GM19455 (cell line): Measurements from ENCODE around the gene TBC1D2B.
A peak's percentile ranks its signal among the peaks of the same experiment; 100 is the strongest.

Experiments
- ATAC-seq: cut with Tn5 transposase; IDR thresholded peaks from one replicate; pipeline ENCODE4 v1.9.1; 2021; ENCODE audit not compliant: unreplicated experiment

The TBC1D2B gene

DNA sequence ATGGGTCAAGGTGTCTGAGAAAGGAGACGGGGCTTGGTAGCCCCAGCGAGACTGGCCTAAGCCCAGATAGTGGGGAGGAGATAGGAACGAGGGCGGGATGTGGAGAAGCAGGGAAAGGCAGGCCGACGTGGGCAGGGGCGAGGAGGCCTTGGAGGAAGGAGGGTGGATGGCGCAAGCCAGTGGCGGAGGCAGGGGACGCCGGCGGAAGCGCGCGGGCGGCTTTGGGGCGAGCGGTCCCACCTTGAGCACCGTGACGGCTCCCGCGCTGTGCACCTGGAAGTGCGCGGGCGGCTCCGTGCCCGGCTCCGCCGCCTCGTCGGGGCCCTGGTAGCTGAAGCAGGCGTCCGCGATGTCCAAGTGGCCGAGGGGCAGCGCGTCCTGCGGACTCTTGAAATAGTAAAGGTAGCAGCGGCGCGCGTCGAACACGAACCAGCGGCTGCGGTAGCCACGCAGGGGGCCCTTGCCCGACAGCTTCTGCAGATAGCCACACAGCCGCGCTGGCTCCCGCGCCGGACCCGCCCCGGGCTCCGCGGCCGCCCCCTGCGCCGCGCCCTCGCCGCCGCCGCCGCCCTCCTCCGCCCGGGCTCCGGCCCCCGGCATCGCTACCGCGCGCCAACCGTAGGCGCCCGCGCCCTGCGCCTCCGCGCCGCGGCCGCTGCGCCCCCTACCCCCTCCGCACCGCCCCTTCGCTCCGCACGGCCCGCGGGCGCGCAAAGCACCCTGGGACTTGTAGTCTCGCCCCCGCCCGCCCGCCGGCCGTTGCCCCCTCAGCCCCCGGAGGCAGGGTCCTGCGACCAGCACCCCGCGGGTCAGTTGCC lies at the start of gene TBC1D2B:
TBC1D2B (minus strand) TSS at position 659 of the 818 bp plus-strand sequence; CDS start at position 600, 59 bp downstream.
- peak; percentile 76 for ATAC-seq

DNA sequence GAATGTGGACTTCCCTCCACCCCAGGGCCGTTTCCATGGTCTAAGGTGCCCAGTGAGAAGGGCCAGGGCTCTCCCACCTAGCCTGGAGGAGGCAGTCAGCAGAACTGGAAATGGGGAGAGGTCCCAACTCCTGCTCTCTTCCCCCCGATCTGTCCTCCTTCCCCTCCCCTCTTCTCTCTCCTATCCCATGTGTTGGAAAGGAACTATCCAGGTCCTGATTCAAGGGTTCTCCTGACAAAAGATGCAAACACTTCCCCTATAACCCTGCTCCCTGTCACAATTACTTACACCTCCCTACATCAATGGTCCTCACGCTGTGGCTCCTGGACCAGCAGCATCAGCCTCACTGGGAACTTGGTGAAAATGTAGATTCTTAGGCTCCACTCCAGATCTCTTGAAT lies 47.8 kb upstream of the TBC1D2B start:
- ATAC-seq: no peak

DNA sequence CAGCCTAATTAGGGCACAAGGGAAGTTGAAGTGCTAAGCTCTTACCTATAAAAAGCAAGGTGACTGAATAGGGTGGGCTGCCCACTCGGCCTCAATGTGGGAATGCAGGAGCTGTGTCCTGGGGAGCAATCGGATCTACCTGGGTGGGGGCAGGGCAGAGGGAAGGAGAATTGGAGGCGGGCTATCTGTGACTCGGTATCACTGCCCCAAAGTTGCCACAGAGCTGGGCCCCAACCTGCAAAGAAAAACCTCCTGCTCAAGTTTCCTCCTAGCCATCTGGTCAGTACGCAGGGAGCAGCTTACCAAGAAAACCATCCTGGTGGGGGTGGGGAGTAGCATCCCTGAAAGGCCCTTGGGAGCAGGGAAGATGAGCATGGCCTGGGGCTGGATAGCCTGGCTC lies 43.0 kb upstream of the TBC1D2B start:
- no peak for ATAC-seq

DNA sequence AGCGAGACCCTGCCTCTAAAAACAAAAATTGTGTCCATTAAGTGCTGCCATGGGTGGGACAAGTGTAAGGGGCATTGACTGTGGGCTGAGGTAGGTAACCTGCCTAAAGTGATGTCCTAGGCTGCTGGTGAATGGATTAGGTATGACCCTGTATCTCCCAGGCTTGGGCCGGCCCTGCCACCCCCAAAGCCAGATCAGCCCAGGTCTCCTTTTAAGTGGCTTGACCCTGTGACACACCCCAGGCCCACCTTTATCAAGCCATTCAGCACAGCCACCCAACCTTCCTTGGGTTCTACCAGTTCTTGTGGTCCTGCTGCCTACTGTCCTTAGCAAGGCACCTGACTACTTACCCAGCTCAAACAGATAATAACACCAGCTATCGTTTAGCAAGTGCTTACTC lies 35.0 kb upstream of the TBC1D2B start:
- ATAC-seq: no peak

DNA sequence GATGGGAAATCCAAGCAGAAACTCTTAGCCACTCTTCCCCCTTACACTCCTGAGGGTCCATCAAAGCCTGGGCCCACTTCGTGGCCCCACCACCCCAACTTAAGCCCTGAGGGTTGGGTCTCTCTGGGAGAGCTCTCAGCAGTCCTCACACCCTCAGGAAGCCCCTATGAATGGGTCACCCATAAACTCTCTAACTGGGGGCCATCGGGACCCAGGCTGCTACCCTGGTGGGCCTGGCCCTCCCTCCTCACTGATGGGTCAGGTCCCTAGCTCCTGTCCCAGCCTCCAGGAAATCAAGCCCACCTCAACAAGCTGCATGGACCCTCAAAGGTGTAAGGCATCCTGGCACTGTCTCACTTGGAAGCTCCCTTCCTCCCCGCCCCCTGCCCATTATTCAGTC lies 34.3 kb upstream of the TBC1D2B start:
- no peak for ATAC-seq

DNA sequence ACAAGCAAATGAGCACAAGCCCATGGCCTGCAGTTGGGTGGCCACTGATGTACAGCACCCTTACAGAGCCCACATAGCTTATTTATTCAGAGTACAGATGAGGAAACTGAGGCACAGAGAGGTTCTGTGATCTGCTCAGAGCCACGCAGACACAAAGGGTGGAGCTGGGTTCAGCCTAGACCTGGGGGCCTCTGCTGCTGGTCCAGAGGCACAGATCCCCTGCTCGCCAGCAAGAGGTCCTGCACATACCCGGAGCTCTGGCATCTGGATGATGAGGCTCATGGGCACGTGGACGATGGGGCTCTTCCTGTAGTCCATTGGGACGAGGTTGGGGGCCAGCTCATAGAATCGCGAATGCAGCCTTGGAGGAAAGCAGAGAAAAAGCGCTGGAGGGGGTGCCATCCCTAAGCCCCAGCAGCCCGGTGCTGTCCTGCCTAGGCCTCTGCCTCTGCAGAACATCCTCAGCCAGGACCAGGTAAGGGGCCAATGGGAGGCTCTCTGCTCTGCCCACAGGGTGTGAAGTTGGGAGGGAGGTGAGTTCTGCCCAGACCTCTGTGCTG lies 33.5 kb upstream of the TBC1D2B start:
- no peak for ATAC-seq

DNA sequence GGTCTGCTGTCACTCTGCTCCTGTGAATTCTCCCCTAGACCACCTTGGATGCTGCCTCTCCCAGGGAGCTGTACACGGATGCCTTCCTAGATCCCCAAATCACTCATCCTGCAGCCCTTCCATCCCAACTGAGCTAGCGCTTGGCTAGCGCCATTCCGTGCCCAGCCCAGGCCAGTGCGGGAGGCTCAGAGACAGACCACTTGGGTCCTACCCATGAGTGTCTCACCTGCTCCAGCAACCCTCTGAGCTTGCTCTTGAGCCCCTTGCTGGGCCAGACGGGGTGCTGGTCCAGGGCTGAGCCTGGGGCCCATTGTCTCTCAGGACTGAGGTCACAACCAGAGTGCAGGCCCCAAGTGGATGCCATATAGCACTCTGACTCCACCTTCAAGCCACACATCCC lies 32.6 kb upstream of the TBC1D2B start:
- ATAC-seq: no peak

DNA sequence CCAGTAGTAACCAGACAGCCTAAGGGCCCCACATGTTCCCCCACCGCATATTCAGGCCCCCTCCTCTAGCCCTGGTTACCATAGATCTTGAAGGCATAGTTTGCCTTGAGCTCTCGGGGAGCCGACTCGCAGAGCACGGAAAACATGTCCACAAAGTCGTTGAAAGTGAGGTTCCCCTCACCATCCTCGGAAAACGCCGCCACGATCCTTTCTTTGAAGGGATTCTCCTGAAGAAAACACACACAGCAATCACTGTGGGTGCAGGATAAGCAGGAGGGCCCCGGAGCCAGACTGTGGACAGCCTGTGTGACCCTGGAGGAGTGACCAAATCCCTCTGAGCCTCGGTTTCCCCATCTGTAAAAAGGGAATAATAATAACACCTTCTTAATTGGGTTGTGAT lies 31.6 kb upstream of the TBC1D2B start:
- no peak for ATAC-seq

DNA sequence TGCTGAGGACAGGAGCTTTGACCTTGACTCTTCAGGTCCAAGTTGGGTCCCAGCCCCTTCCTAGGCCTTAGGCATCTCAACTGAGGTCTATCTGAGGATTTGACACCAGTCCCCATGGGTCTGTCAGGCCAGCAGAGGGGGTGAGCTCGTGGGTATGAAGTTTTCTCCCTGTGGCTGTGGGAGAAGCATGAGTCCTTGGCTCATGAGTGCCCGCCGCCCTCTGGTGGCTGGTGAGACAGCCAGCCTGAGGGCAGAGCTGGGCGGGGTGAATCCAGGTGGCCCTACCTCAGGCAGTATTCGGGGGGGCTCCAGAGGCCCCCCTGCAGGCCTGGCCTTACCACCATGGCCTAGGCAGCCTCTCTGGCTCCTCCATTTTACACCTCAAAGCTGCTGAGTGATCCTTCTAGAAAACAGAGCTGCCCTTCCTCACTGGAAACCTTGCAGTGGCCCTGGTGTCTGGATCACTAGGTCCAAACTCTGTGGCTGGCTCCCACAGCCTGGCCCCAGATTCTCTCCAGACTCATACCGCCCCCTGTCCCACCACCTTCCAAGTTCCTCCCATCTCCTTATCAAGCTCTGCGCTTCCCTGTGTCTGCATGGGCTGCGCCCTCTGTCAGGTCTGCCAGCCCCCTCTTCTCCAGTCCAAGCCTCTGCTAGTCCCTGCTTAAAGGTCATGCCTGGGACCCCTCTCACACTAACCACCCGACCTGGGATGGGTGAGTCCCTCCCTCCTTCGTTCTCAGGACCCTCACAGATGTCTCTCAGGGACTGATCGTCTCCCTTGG lies 31.0 kb upstream of the TBC1D2B start:
- no peak for ATAC-seq

DNA sequence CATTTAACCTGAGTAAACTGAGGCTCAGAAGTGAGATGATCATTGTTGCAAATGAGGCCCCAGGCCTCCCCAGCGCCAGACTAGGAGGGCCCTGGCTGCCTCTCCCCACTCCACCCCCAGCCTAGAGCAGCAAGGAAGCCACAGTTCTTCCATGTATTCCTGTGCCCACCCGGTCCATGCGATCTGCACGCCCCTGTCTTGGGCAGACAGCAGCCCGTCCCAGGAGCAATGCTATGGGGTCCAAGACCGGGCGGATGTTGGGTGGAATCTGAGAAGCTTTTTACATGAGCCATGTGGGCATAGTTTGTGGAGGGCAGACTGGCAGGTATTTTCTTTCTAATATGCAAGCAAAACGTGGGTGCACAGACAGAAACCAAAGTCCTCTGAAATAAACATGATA lies 30.0 kb upstream of the TBC1D2B start:
- ATAC-seq: no peak

DNA sequence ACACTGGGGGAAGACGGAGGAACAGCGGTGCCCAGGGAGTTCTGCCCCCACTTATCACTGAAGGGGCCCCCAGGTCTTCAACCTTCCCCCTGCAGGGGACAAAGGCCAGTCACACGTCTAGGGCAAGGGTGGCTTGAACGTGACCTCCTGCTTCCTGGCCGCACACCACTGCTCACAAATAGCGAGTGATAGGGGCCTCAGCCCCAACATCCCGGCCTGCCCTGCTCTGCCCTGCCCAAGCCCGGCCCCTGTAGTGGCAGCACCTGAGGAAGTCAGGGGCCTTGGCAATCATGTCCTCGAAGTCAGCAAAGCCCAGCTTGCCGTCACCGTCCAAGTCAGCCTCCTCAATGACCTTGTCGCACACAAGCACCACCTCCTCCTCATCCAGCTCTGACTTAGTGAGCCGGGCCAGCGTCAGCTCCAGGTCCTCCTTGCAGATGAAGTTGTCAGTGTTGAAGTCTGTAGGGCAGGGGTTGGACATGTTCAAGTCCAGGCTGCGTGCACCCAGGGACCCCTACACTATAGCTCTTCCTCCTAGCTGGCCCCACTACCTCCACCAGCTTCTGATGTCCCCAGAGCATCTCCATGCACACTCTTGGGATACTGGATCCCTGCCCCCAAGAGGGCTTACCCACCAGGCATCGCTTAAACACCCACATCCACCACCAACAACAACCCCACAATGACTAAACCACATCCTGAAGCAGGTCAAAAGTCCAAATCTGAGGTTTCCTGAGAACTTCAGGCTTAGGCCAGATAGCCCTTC lies 28.1 kb upstream of the TBC1D2B start:
- ATAC-seq: no peak

DNA sequence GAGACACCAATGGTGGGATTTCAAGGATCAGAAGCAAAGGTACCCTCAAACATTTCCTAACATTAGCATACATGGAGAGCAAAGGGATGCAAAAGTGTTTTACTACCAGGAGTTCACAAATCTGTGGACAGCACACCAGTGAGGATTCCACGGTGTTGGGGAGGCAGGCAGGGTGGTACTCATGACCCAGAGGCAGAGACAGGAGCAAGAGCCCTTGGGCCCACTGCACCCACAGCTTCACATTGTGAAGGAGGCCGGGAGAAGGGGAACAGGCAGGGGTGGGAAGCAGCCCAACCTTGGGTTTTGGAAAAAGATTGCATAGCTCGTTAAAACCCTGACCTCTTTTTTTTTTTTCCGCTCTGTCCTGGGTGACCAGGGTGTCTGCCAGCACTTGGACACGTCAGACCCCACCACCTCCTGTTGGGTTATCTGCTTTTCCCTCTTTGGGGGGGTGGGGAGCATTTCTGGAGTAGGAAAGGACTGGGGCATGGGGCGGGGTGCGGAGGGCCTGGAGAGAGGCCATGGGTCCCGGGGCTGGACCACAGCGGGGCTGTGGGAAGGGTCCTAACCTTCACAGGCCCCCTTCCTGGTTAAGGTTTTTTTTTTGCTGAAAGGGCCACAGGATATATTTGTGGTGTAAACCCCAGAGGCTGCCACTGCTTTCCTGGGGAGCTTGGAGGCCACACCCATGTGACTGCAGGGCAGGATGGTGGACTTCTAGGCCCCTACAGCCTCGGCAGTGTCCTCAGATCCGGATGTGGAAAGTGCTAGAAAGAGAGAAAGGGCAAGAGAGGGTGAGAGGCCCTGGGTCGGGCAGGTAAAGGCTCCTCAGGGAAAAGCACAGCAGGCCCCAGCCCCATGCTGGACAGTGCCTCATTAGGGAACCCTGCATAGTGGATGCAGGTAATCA lies 27.3 kb upstream of the TBC1D2B start:
- ATAC-seq: no peak

DNA sequence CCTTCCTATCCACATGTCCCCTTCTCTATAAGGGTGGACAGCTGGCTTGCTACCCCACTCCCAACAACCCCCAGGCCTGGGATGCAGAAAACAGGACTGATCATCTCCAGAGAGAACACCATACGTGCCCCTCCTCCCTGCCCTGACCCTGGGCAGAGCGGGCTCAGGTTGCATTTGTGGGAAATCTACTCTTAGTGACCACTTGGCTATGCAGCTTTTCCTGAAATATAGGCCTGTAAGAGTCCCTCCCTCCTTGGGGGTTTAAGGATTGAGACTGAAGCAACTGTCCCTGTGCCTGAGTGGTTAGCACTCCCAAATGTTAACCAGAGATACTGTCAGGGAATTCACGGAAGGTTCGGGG lies 26.6 kb upstream of the TBC1D2B start:
- ATAC-seq: no peak

DNA sequence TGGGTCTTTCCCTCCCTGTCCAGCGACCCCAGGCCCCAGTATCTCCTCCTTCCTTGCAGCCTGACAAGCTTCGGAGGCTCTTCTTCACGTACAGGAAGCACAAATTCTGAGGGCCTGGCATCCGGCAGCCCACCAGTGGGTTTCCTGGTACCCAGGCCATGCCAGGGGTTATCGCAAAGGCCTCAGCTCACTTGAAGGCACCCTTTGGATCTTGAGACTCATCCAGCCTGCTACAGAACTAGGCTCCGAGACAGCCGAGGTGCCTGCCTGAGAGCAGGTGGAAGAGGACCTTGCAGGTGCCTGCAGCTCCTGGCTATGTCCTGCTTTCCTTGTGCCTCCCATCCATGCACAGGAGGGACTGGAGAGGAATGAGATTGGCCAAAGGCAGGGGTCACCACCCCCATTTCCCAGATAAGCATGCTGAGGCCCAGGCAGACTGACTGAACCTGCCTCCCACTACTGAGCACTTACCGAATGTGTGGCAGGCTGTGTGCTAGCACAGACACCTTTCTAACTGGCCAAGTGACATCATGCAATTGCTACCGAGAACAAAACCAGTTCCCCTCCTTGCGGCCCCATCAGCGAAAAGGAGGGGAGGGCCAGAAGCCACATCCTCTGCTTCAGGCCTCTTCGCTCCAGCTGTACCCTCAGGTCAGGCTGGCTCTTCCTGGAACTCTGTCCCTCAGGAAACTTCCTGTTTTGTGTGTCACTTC lies 26.1 kb upstream of the TBC1D2B start:
- ATAC-seq: peak; percentile 86

DNA sequence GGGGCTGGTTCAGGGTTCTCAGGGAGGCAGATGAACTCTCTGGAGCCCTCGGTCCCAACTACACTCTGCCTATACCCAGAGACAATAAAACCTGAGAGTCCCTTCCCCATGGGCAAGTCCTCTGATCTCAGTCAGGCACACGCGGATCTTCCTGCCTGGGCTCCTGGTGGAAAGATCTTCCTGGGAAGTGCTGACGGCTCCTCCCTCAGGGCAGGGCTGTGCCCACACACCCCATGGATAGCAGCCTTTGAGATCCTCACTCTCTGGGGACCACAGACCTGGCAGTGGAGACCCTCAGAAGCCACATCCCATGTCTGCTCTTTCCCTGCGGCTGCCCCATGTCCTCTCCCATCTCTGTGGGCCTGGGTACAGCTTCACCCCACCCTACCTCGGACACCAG lies 25.2 kb upstream of the TBC1D2B start:
- ATAC-seq: no peak

DNA sequence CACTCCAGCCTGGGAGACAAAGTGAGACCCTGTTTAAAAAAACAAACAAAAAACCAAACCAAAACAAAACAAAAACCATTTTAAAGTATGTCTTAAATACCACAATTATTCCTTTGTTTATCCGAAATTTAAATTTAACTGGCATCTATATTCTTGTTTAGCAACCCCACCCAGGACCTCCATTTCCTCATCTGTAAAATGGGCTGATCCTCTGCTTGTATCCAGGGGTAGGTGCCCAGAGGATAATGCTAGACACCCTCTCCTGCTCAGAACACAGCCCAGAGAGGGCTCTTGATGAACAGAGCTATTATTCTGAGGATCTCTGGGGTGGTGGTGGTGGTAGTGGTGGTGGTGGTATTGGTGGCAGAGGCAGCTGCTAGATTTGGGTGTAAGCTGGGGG lies 24.7 kb upstream of the TBC1D2B start:
- no peak for ATAC-seq

DNA sequence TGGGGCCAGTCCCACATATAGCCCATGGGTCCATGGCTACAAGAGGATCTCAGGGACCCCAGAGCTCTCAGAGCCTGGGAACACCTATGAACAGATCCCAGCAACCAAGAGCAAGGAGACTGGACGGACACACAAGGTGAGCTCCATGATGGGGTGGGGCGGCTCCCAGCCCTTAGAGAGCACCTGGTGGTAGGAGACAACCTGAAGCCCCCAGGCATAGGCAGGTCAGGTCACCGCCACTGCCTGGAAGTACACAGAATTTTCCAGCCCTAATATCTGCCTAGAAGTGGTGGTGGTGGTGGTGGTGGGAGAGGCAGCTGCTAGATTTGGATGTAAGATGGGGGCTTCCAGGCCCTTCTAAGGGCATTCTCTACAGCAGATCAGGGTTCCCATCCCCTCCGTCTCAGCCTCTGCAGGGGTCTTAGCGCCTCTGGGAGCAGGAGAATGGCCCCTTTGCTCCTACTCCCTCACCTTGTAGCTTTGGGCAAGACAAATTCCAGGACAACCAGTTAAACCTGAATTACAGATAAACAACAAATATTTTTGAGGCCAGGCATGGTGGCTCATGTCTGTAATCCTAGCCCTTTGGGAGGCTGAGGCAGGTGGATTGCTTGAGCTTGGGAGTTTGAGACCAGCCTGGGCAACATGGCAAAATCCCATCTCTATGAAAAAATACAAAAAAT lies 24.1 kb upstream of the TBC1D2B start:
- ATAC-seq: no peak

DNA sequence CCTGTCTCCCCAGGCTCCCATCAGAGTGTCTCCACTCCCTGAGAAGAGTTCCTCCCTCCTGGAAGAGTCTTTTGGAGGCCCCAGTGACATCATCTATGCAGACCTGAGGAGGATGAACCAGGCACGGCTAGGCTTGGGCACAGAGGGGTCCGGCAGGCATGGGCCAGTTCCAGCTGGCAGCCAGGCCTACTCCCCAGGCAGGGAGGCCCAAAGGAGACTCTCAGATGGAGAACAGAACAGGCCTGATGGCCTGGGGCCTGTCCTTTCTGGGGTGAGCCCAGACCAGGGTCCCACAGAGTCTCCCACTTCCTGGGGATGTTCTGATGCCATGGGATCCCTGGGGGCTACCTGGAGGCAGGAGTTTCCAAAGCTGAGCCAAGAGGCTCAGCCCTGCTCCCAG lies 23.4 kb upstream of the TBC1D2B start:
- no peak for ATAC-seq

DNA sequence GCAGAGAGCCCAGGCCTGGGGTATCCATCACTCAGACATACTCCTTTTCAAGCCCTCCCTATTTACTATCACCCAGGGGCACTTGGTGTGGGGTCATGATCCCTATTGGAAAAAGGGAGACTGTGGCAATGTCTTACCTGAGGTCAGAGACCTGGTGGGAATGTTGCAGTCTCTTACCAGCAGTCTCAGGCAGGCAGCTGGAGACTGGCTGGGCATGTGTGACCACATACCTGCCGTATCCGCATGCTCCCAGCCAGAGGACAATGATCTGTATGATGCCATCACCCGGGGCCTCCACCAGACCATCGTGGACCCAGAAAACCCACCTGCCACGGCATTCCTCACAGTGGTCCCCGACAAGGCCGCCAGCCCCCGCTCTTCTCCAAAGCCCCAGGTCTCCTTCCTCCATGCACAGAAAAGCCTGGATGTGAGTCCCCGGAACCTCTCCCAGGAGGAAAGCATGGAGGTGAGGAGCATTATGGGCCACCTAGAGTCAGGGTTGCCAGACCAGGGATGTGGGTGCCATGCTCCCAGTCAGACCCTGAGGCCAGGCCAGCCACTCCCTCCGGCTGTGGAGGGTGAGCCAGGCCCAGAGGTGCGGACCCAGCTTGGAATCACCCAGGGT lies 20.7 kb upstream of the TBC1D2B start:
- no peak for ATAC-seq
